HCT116 (cell line): Measurements from ENCODE around the gene RPS6KL1. TPM values are rescaled to one million over a fixed set of nuclear protein-coding genes. Genes with fewer than 3 reads are reported as not detected.

Experiments used
- ATAC-seq: fragments of 200-7000 bp; cut with Tn5 transposase; 2 replicates; pipeline ENCODE4 v1.9.1; 2020; ENCODE audit warnings: mild to moderate bottlenecking, moderate library complexity
- BruUV-seq: library from RNA; stranded (reverse); fragments of 400-500 nt; replicated peaks from 2 replicates; lab custom pipeline; 2021; lab: Mats Ljungman, UMichigan
- CTCF ChIA-PET: fragments of 300-600 bp; sonication (Branson Sonifier 250); formaldehyde crosslinking; loops from one replicate; lab custom pipeline; 2021; ENCODE audit warnings: antibody characterized with exemption; lab: Charles Lee
- POLR2A ChIA-PET: fragments of 300-600, 350-600 bp; sonication (Branson Sonifier 250); formaldehyde crosslinking; loops from one replicate; lab custom pipeline; 2021; ENCODE audit warnings: antibody characterized with exemption; lab: Charles Lee
- RAD21 ChIA-PET, 2 experiments: fragments of 300-600 bp; sonication (Branson Sonifier 250); formaldehyde crosslinking; loops; one replicate each; lab custom pipeline; 2023; ENCODE audit warnings: low total read pairs in 2 of 2; ENCODE audit not compliant: uncharacterized antibody in 2 of 2, unreplicated experiment in 2 of 2, low non-redundant PET in 1 of 2; lab: Charles Lee
- DNase-seq: peaks from one replicate; pipeline ENCODE4 v3.0.0-alpha.2; 2010; ENCODE audit warnings: low read depth, low spot score
- H2AFZ ChIP-seq: fragments of 200-600 bp; shearing (Covaris generic), sonication (generic); 2 replicates; pipeline ENCODE4 v1.6.1; 2017; ENCODE audit warnings: low read depth, mixed run types, mixed read lengths, antibody characterized with exemption, low read length; ENCODE audit not compliant: poor library complexity, severe bottlenecking
- H3K27ac ChIP-seq: 2 replicates; pipeline ENCODE4 v1.5.1; 2012; ENCODE audit warnings: low read depth, low read length
- H3K27me3 ChIP-seq: fragments of 200-600 bp; sonication (generic); 2 replicates; pipeline ENCODE4 v1.6.1; 2016; ENCODE audit warnings: mixed run types, low read length, mixed read lengths; ENCODE audit not compliant: insufficient read depth
- H3K36me3 ChIP-seq, 2 experiments: fragments of 200-500 bp in 1 of 2; fragments of 200-600 bp in 1 of 2; sonication (Bioruptor generic) in 1 of 2; sonication (generic) in 1 of 2; 2 replicates each; pipeline versions ENCODE4 v1.5.1 to v1.6.1; 2014 to 2016; ENCODE audit warnings: low read length in 2 of 2, inconsistent platforms in 1 of 2, mixed read lengths in 1 of 2, mixed run types in 1 of 2; ENCODE audit not compliant: insufficient read depth in 2 of 2, control insufficient read depth in 1 of 2
- H3K4me1 ChIP-seq, 2 experiments: fragments of 200-600 bp in 1 of 2; sonication (generic) in 1 of 2; 2 replicates each; pipeline versions ENCODE4 v1.5.1 to v1.6.1; 2012 to 2017; ENCODE audit warnings: low read length in 2 of 2, inconsistent platforms in 1 of 2, mild to moderate bottlenecking in 1 of 2, mixed read lengths in 1 of 2, mixed run types in 1 of 2, moderate library complexity in 1 of 2; ENCODE audit not compliant: insufficient read depth in 2 of 2, control insufficient read depth in 1 of 2
- H3K4me2 ChIP-seq: fragments of 200-600 bp; sonication (generic); 2 replicates; pipeline ENCODE4 v1.6.1; 2017; ENCODE audit warnings: mixed run types, low read length, mixed read lengths
- H3K4me3 ChIP-seq, 2 experiments: fragments of 200-600 bp in 1 of 2; sonication (generic) in 1 of 2; replicated peaks in 1 of 2; 2 replicates each; pipeline ENCODE4 v1.5.1; 2011 to 2016; ENCODE audit warnings: low read length in 2 of 2, control low read depth in 1 of 2, low read depth in 1 of 2, mild to moderate bottlenecking in 1 of 2, mixed read lengths in 1 of 2, mixed run types in 1 of 2
- H3K79me2 ChIP-seq: fragments of 200-600 bp; sonication (generic); 2 replicates; pipeline ENCODE4 v1.6.1; 2017; ENCODE audit warnings: mild to moderate bottlenecking, mixed run types, low read length, moderate library complexity, mixed read lengths; ENCODE audit not compliant: insufficient read depth
- H3K9ac ChIP-seq: fragments of 200-600 bp; sonication (generic); 2 replicates; pipeline ENCODE4 v1.6.1; 2016; ENCODE audit warnings: low read length, mixed read lengths
- H3K9me2 ChIP-seq: fragments of 200-600 bp; sonication (generic), shearing (Covaris generic); 2 replicates; pipeline ENCODE4 v1.6.1; 2017; ENCODE audit warnings: mixed run types, mild to moderate bottlenecking, moderate library complexity; ENCODE audit not compliant: insufficient read depth
- H3K9me3 ChIP-seq, 2 experiments: fragments of 200-500 bp in 1 of 2; fragments of 200-600 bp in 1 of 2; sonication (Bioruptor generic) in 1 of 2; sonication (generic) in 1 of 2; 2 replicates each; pipeline ENCODE4 v1.6.1; 2014 to 2017; ENCODE audit warnings: low read length in 2 of 2, mixed read lengths in 2 of 2, inconsistent platforms in 1 of 2, low read depth in 1 of 2, mild to moderate bottlenecking in 1 of 2, mixed run types in 1 of 2, moderate library complexity in 1 of 2; ENCODE audit not compliant: control insufficient read depth in 1 of 2, insufficient read depth in 1 of 2
- H4K20me1 ChIP-seq: fragments of 200-600 bp; sonication (generic), shearing (Covaris generic); 2 replicates; pipeline ENCODE4 v1.6.1; 2017; ENCODE audit warnings: mixed run types, mild to moderate bottlenecking, moderate library complexity; ENCODE audit not compliant: insufficient read depth
- ELF1 ChIP-seq: IDR thresholded peaks from 2 replicates; pipeline ENCODE4 v1.6.1; 2012; ENCODE audit warnings: low read depth, borderline replicate concordance
- EZH2 ChIP-seq: fragments of 200-600 bp; sonication (generic); IDR thresholded peaks from 2 replicates; pipeline ENCODE4 v1.6.1; 2017; ENCODE audit warnings: antibody characterized with exemption, mixed run types
- EZH2phosphoT487 ChIP-seq: fragments of 200-600 bp; IDR thresholded peaks from 2 replicates; pipeline ENCODE4 v1.6.1; 2018; ENCODE audit warnings: antibody characterized with exemption, borderline replicate concordance
- FOSL1 ChIP-seq: IDR thresholded peaks from 2 replicates; pipeline ENCODE4 v1.6.1; 2012; ENCODE audit warnings: low read depth
- POLR2AphosphoS5 ChIP-seq: IDR thresholded peaks from 2 replicates; pipeline ENCODE4 v1.6.1; 2011; ENCODE audit warnings: mild to moderate bottlenecking, low read depth, low read length, moderate library complexity
- SIN3A ChIP-seq: IDR thresholded peaks from 2 replicates; pipeline ENCODE4 v1.6.1; 2012; ENCODE audit warnings: low read depth
- SRF ChIP-seq: IDR thresholded peaks from 2 replicates; pipeline ENCODE4 v1.6.1; 2012; ENCODE audit warnings: low read depth
- ZFX ChIP-seq: fragments of 450-650 bp; IDR thresholded peaks from 2 replicates; pipeline ENCODE4 v1.6.1; 2017
- intact Hi-C: fragments of 100-400 bp; cut with micrococcal nuclease; formaldehyde crosslinking; loops from 2 replicates; pipeline ENCODE4 v1.10.0; 2022
- total RNA-seq: library from RNA; stranded (reverse); gene quantifications from one replicate; pipeline ENCODE4 v1.2.1, GENCODE V29; 2021; ENCODE audit not compliant: unreplicated experiment
- TF ChIP-seq, protein P1 (sequence below): IDR thresholded peaks from 2 replicates; pipeline ENCODE4 v1.6.1; 2012
- TF ChIP-seq, protein P2 (sequence below): IDR thresholded peaks from 2 replicates; pipeline ENCODE4 v1.6.1; 2012; ENCODE audit warnings: low read depth

RPS6KL1 gene
- total RNA-seq, 1 experiment from 2014 or later: 6.7 TPM

DNA sequence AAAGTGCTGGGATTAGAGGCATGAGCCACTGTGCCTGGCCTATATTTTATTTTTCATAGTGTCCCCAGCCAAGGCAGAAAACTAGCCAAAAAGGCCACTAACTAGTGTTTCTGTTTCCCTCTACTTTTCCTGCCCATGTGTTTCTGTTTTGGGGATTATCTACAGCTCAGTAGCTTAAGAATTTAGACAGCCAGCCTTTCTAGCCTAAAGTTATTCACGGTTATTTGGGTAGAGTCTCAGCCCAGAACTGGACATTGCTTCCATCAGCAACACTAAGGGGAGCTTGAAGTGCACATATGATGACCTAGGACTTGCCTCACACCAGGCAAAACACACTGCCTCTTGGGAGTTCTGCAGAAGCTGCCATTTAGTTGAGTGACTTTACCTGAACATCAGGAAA, 65.0 kb downstream of the RPS6KL1 start:
- ATAC-seq: no peak
- TF ChIP-seq ZFX (no peak), FOSL1 (no peak), SRF (no peak), SIN3A (no peak), ELF1 (no peak), EZH2phosphoT487 (no peak), EZH2 (no peak), POLR2AphosphoS5 (no peak)
- TF ChIP-seq, protein P1, sequence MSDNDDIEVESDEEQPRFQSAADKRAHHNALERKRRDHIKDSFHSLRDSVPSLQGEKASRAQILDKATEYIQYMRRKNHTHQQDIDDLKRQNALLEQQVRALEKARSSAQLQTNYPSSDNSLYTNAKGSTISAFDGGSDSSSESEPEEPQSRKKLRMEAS: no peak
- TF ChIP-seq, protein P2, sequence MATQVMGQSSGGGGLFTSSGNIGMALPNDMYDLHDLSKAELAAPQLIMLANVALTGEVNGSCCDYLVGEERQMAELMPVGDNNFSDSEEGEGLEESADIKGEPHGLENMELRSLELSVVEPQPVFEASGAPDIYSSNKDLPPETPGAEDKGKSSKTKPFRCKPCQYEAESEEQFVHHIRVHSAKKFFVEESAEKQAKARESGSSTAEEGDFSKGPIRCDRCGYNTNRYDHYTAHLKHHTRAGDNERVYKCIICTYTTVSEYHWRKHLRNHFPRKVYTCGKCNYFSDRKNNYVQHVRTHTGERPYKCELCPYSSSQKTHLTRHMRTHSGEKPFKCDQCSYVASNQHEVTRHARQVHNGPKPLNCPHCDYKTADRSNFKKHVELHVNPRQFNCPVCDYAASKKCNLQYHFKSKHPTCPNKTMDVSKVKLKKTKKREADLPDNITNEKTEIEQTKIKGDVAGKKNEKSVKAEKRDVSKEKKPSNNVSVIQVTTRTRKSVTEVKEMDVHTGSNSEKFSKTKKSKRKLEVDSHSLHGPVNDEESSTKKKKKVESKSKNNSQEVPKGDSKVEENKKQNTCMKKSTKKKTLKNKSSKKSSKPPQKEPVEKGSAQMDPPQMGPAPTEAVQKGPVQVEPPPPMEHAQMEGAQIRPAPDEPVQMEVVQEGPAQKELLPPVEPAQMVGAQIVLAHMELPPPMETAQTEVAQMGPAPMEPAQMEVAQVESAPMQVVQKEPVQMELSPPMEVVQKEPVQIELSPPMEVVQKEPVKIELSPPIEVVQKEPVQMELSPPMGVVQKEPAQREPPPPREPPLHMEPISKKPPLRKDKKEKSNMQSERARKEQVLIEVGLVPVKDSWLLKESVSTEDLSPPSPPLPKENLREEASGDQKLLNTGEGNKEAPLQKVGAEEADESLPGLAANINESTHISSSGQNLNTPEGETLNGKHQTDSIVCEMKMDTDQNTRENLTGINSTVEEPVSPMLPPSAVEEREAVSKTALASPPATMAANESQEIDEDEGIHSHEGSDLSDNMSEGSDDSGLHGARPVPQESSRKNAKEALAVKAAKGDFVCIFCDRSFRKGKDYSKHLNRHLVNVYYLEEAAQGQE: no peak
- TF ChIP-seq, all 23 proteins: peak for 0
- H3K27me3 ChIP-seq: no peaks in the 10 kb centered on the region
- H3K36me3 ChIP-seq: no peaks in the 10 kb centered on the region
- intact Hi-C loops: no loop called here
- DNase-seq: no peak
- H4K20me1 ChIP-seq: no peaks in the 10 kb centered on the region
- RAD21 ChIA-PET: no interaction called here
- no peaks in the 10 kb centered on the region for H3K79me2 ChIP-seq
- H2AFZ ChIP-seq: no peak overlapping the region
- POLR2A ChIA-PET: no interaction called here
- no peak overlapping the region for H3K4me3 ChIP-seq
- no peak overlapping the region for H3K27ac ChIP-seq
- no peaks in the 10 kb centered on the region for H3K9me3 ChIP-seq
- CTCF ChIA-PET: interaction anchor here (0.5 to 6.9 kb wide), 4 partner anchors 15 to 249 kb away, joined by 3 to 94 read pairs (median 29); partner anchors contain the start of gene PROX2
- no TSS peak for BruUV-seq
- no peaks in the 10 kb centered on the region for H3K9me2 ChIP-seq
- H3K9ac ChIP-seq: no peak overlapping the region
- H3K4me2 ChIP-seq: no peak overlapping the region
- peaks cover 0 to 4% of the 10 kb centered on the region in 2 experiments; a peak in 1 of 4 replicates for H3K4me1 ChIP-seq
